HL-60 (cell line): ENCODE data around the gene ONECUT1.

ENCODE experiments used
- DNase-seq, 2 experiments: peaks; one replicate each; pipeline ENCODE4 v3.0.0-alpha.2; 2010 to 2020; ENCODE audit warnings: low read depth in 1 of 2, low spot score in 1 of 2
- H3K27ac ChIP-seq: fragments of 250-450 bp; sonication (Bioruptor Pico); replicated peaks from 2 replicates; pipeline ENCODE4 v1.5.1; 2020; ENCODE audit warnings: mild to moderate bottlenecking, moderate library complexity
- H3K27me3 ChIP-seq: fragments of 250-450 bp; sonication (Bioruptor Pico); 2 replicates; pipeline ENCODE4 v1.5.1; 2021; ENCODE audit warnings: mild to moderate bottlenecking, moderate library complexity; ENCODE audit not compliant: insufficient read depth, poor library complexity, severe bottlenecking
- H3K4me3 ChIP-seq: replicated peaks from 2 replicates; pipeline ENCODE4 v1.5.1; 2011; ENCODE audit warnings: mild to moderate bottlenecking, control low read depth, low read length; ENCODE audit not compliant: insufficient read depth
- GABPA ChIP-seq: IDR thresholded peaks from 2 replicates; pipeline ENCODE4 v1.6.1; 2012; ENCODE audit warnings: low read depth
- POLR2AphosphoS5 ChIP-seq: IDR thresholded peaks from 2 replicates; pipeline ENCODE4 v1.6.1; 2012; ENCODE audit warnings: low read depth
- SPI1 ChIP-seq: IDR thresholded peaks from 2 replicates; pipeline ENCODE4 v1.6.1; 2012; ENCODE audit warnings: low read depth, mild to moderate bottlenecking, borderline replicate concordance
- TF ChIP-seq, protein P1 (sequence below): IDR thresholded peaks from one replicate; pipeline ENCODE4 v1.5.1; 2011; ENCODE audit warnings: low read length, control low read depth, inconsistent platforms; ENCODE audit not compliant: insufficient read depth
- TF ChIP-seq, protein P2 (sequence below): IDR thresholded peaks from 2 replicates; pipeline ENCODE4 v1.6.1; 2012; ENCODE audit warnings: low read depth; ENCODE audit not compliant: insufficient replicate concordance

The ONECUT1 gene

DNA sequence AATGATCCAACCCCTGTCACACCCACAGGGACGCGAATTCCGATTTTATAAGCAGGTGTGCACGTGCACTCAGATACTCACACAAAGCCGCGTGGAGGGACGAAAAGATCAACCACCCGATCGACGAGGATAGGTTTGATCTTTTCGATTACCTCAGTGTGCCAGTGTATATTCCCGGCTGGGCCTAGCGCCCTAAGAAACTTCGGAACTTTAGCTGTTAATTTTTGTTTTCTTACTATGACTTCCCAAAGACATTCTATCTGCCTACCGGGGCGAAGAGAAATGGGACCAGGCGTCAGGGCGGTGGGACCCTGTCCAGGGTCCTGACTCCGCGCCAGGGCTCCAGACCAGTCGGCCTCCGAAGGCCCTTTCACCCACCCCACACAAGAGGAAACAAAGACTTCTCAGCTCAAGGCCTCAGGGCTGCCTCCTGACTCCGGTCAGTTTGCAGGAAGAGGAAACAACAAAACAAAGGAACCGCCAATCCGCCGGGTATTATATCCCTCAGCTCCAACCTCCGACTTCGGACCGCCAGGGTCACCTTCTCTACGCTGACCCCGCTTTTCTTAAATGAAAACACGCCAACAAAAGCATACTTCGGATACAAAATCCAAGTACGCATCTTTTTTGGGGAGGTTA is 6.8 kb downstream of the ONECUT1 start:
- peaks cover 62% of the 10 kb centered on the region for H3K27me3 ChIP-seq
- H3K4me3 ChIP-seq, result no peak overlapping the region
- no peak for DNase-seq
- TF ChIP-seq, protein P1, sequence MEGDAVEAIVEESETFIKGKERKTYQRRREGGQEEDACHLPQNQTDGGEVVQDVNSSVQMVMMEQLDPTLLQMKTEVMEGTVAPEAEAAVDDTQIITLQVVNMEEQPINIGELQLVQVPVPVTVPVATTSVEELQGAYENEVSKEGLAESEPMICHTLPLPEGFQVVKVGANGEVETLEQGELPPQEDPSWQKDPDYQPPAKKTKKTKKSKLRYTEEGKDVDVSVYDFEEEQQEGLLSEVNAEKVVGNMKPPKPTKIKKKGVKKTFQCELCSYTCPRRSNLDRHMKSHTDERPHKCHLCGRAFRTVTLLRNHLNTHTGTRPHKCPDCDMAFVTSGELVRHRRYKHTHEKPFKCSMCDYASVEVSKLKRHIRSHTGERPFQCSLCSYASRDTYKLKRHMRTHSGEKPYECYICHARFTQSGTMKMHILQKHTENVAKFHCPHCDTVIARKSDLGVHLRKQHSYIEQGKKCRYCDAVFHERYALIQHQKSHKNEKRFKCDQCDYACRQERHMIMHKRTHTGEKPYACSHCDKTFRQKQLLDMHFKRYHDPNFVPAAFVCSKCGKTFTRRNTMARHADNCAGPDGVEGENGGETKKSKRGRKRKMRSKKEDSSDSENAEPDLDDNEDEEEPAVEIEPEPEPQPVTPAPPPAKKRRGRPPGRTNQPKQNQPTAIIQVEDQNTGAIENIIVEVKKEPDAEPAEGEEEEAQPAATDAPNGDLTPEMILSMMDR, result no peak
- TF ChIP-seq GABPA, result no peak
- TF ChIP-seq SPI1, result no peak
- TF ChIP-seq, protein P2, sequence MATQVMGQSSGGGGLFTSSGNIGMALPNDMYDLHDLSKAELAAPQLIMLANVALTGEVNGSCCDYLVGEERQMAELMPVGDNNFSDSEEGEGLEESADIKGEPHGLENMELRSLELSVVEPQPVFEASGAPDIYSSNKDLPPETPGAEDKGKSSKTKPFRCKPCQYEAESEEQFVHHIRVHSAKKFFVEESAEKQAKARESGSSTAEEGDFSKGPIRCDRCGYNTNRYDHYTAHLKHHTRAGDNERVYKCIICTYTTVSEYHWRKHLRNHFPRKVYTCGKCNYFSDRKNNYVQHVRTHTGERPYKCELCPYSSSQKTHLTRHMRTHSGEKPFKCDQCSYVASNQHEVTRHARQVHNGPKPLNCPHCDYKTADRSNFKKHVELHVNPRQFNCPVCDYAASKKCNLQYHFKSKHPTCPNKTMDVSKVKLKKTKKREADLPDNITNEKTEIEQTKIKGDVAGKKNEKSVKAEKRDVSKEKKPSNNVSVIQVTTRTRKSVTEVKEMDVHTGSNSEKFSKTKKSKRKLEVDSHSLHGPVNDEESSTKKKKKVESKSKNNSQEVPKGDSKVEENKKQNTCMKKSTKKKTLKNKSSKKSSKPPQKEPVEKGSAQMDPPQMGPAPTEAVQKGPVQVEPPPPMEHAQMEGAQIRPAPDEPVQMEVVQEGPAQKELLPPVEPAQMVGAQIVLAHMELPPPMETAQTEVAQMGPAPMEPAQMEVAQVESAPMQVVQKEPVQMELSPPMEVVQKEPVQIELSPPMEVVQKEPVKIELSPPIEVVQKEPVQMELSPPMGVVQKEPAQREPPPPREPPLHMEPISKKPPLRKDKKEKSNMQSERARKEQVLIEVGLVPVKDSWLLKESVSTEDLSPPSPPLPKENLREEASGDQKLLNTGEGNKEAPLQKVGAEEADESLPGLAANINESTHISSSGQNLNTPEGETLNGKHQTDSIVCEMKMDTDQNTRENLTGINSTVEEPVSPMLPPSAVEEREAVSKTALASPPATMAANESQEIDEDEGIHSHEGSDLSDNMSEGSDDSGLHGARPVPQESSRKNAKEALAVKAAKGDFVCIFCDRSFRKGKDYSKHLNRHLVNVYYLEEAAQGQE, result peak; percentile 92
- no peak overlapping the region for H3K27ac ChIP-seq

DNA sequence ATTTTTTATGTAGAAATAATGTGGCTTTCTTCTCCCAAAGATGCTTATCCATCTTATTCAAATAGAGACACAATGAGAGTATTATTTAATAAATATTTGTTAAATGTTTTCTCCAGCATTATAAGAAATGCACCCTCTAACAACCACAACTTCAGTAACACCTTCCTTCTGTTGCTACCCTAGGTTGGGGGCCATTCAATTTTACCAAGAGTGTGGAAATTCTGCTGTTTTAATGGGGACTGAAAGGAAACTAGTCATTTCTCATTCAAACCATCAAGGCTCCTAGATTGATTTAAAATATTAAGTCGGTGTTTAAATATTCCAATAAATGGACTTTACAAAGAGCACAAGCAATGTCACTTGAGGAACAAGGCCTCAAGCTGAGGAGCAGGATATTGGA is 7.6 kb downstream of the ONECUT1 start:
- Histone ChIP-seq H3K4me3 (no peak overlapping the region), H3K27me3 (peaks cover 54% of the 10 kb centered on the region), H3K27ac (no peak overlapping the region)
- no peak for TF ChIP-seq SPI1
- no peak for TF ChIP-seq GABPA
- DNase-seq, result no peak

DNA sequence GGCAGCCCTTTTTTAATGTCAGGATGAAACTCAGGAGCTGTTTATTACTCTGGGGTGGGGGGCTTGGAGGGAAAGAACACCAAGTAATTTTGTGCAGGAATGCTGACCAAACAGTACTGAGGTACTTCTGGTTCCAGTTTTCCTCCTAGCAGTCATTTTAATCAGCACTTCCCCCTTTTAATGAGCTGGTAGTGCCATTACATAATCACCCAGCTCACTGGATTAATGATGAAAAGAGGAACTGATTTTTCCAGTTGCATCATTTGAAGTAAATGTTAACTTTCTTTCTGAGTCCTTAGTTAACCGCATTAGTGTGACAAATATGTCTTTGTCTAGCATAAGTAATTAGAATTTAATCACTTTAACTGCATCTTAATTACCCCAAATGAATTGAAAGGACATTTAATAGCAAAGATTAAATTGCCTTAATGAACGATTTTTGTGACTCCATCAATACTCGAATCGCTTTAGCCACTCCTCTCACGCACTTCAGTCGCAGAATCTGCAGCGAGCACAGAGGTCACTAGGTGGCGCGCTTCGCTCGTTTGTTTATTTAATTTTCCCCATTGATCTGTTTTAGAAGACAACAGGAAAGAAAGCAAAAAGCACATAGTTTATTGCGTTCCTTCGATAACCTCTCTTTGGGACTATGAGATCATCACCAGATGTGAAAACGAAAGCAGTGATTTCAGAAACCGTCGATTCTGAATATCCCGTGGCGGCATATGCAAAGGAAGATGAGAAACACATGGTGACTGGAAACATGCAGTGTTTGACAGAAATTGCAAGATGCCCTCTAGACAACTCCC is 9.8 kb downstream of the ONECUT1 start:
- TF ChIP-seq SPI1, result peak; percentile 100
- TF ChIP-seq, protein P1, result peak; percentile 83
- TF ChIP-seq, protein P2, result no peak
- TF ChIP-seq GABPA, result no peak
- TF ChIP-seq POLR2AphosphoS5, result no peak
- peak; percentile 72 to 73 for DNase-seq
- 0 out of 2 replicates have a peak overlapping the region, but pooled peaks have one; percentile 13 for H3K4me3 ChIP-seq
- H3K27me3 ChIP-seq, result peaks cover 38% of the 10 kb centered on the region
- no peak overlapping the region; the same call in 1 of the 2 replicates for H3K27ac ChIP-seq

DNA sequence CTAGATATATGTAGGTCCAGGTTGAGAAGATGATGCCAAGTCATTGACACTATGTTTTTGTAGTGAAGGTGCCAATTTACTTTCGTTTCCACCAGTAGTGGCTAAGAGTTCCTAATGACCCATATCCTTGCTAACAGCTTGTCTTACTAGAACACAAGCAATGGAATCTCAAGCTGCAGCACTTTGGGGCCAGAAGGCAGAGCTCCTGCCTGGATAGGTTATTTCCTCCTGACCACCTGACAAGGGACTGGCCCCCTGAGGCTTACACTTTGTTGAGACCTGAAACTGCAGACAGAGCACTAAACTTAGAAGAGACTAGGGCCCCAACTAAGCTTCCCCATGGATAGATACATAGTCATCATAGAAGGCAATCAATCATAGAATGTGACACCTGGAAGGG is 11.7 kb downstream of the ONECUT1 start:
- H3K4me3 ChIP-seq, result no peak overlapping the region
- peaks cover 20% of the 10 kb centered on the region for H3K27me3 ChIP-seq
- no peak overlapping the region for H3K27ac ChIP-seq
- TF ChIP-seq, protein P1, result no peak
- TF ChIP-seq, protein P2, result no peak
- no peak for DNase-seq
